NCI-H82 treated with DMSO at 0.1 percent for 48 hours (cell line): ENCODE results near the gene AKR1E2.

Experiments
- DNase-seq: peaks from one replicate; lab custom pipeline; 2025; ENCODE audit not compliant: unreplicated experiment; lab: John Stamatoyannopoulos, UW

Gene AKR1E2

DNA sequence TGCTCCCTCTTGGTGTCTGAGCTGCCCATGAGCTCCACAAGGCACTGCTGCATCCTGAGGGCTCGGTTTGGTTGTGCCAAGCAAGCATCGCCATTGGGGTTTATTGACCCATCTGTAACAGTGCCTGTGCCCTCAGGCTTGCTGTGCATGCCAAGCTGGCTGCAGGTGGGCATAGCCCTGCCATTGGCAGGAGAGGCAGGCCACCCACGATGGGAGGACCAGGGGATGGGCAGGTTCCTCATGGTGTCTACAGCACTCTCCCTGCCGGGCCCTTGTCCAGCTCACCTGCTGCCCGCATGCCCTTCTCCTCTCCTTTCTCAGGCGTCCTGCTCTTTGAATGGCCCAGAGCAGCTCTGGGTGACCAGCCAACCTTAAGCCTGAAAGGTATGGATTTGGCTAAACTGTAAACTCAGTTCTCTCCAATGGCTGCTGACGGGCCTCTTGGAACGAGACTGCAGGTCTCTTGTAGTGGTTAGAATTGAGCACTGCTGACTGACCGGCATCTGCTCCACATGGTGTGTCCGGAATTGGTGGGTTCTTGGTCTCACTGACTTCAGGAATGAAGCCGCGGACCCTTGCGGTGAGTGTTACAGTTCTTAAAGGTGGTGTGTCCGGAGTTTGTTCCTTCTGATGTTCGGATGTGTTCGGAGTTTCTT is 17.6 kb downstream of the AKR1E2 start:
- no peak for DNase-seq

DNA sequence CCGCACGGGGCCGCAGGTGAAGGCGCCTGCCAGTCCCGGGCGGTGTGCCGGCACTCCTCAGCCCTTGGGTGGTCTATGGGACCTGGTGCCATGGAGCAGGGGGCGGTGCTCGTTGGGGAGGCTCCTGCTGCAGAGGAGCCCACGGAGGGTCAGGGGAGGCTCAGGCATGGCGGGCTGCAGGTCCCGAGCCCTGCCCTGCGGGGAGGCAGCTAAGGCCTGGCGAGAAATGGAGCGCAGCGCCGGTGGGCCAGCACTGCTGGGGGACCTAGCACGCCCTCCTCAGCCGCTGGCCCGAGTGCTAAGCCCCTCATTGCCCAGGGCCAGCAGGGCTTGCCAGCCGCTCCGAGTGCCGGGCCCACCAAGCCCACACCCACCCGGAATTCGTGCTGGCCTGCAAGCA is 18.9 kb downstream of the AKR1E2 start:
- DNase-seq: no peak

DNA sequence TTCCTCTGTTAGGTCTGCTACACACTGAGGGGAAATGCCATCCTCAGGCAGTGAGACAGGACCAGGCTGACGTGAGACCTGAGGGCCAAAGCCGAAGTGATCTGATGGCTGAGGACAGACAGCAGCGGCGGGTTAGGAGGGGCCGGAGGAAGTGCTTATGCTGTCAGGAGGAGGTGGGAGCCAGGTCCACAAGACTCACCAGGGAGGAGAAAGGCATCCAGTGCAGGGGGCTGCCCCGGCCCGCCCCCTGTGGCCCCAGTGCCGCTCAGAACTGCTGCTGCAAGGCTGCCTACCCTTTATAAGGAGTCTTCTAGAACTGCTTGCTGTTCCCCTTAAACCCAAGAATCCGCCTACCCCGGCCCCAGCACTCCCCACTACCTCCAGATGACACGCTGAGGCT is 19.8 kb downstream of the AKR1E2 start:
- DNase-seq: no peak

DNA sequence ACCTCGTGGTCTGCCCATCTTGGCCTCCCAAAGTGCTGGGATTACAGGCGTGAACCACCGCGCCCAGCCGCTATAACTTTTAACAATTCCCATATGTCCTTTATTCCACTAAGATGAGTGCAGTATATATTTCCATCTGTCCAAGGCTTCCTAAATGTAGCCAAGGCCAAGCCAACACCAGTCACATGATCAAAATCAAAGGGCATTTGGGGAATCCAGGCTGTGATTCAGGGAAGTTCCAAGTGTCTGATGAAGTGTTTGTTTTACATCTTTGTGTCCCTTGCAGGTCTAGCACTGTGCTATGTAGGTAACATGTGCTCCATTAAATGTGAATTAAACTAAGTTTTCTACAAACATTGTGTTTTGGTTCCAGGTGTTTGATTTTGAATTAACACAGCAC is 20.8 kb downstream of the AKR1E2 start:
- no peak for DNase-seq

DNA sequence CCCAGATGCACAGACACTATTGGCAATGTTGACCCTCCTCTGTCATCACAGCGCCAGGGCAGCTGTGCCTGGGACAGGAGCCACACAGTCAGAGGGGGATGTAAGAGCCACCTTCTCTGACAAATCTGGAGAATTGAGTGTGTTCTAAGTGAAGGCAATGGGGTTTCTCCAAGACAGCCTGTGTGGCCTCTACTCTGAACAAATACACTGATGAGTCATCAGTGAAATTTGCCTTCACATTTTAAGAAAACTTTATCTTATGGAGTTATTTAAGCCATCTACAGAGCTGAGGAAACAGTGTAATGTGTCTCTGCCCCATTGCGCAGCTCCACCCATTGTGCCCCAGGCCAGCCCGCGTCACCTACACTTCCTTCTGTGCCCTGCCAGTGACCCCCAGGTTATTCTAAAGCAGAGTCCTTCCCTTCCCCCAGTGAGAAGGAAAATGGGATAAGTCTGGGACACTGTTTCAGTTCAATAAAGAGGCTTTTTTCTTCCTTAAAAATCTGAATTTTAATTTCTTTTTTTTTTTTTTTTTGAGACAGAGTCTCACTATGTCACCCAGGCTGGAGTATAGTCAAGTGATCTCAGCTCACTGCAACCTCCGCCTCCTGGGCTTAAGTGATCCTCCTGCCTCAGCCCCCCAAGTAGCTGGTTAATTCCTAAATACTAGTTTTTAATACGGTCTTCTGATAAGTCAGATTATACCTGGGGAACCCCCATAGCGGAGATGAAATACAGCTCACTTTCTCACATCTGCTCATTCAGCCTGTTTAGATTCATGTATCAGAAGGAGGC is 21.8 kb downstream of the AKR1E2 start:
- DNase-seq: no peak

DNA sequence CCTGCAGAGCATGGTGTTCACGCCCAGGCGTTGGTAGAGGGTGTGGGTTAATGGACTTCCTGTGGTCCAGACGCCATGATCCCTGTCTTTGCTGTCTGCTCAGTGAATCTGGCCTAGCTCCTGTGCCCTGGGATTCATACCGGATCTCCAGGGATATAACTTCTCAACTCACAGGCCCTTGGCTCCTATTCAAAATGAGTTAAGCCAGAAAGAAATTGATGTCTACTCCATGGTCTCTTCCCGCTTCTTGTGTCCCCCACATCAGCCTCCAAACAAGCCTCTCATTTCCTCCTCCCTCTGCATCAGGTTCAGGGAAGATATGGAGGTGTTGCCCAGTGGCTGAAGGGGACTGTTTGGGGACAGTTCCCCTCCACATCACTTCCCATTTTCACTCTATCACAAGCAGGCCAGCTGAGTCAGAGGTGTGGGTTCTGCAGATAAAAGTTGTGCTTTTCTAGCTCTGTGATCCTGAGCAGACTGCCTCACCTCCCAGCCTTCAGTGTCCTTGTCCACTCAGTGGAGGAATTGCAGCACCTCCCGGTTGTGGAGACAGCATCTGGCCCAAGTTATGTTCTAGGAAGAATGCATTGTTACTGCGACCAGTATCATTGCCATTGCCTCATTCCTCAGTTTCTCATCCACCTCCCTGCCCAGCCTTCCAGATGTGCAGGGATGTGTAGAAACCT is 22.5 kb downstream of the AKR1E2 start:
- no peak for DNase-seq

DNA sequence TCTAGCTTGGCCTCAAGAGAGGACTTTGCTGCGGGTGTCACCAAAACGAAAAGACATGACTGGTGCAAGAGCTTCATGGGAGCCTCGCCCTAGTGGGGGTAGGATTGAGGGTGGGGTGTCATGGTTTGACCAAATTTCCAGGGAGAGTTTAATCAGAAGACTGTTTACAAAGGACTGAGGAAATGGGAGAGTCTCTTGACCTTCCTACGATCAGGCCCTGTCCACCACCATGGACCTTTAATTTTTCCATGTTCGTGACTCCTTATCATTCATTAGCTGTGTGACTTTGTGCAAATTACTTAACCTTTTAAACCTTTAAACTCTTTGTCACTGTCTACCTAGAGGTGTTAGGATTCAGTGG is 23.0 kb downstream of the AKR1E2 start:
- DNase-seq: no peak

DNA sequence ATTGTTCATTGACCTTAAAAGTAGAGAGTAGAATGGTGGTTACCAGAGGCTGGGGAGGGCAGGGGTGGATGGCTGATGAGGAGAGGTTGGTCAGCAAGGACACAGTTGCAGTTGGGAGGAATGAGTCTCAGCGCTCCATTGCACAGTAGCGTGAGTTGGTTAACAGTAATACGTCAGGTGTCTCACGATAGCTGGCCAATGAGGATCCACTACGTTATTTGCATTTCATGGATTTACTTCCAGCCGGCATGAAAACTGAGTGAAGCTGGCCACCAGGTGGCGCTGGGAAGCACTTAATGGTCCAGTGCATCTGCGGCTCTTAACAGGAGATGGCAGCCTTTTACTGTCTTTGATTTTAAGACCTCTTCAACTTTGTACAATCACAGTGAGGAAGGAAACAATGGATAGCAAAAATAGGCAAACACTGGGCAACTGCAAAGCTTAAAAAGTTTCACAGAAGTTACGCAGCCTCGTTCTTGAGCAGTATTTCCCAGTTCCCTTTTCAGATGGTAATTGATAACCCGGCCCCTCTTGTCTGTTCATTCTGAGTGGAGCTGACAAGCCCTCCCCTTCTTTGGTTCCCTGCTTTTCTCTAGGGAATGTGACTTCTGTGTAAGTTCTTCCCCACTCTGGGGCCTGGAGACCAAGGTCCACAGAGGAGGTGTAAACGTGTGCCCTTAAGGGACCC is 23.7 kb downstream of the AKR1E2 start:
- DNase-seq: peak; percentile 42

DNA sequence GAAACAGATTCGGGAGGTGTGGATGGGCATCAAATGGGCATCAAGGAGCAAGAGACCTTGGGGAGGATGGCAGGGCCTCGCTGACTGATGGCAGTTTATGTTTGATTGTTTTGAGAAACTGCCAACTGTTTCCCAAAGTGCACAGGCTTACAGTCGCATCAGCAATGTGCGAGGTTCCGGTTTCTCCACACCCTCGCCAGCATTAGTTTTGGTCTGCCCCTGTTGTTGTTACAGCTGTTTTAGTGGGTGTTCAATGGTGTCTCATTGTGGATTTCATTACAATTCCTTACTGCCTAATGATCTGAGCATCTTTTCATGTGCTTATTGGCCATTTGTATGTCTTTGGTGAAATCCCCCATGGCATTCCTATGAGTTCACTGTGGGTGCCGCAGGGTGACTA is 24.4 kb downstream of the AKR1E2 start:
- DNase-seq: no peak

DNA sequence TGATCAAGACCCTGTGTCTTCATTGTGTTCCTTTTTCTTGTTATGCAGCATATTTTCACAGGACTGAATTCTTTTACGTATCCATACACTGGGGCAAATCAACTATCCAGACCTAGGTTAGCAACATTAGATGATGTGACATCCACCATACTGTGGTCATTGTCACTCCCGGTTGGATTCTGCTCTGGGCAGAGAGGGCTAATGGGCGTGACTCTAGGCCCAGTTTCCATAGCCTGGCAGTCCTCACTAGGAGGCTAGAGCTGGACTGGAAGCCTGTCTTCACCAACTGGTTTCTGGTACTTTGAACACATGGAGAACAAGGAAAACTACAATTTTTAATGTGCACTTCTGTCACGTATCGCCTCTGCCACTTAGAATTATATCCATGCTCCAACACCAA is 25.2 kb downstream of the AKR1E2 start:
- DNase-seq: no peak

DNA sequence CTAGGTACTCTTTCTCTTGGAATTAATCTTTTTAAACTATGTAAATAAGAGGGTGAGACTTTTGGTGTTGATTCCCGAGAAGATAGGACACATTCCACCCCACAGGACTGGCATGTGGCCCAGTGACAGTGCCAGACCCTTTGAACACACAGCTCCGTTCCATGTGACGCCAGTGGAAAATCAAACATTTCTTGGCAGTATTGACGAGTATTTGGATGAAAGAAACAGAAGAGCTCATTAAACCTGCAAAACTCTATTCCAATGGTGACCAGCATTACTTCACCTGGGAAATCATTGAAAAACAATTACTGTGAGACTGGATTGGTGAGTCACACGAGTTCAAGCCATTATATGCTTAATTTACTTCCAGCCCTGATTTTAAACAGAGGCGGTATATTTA is 25.8 kb downstream of the AKR1E2 start:
- DNase-seq: no peak

DNA sequence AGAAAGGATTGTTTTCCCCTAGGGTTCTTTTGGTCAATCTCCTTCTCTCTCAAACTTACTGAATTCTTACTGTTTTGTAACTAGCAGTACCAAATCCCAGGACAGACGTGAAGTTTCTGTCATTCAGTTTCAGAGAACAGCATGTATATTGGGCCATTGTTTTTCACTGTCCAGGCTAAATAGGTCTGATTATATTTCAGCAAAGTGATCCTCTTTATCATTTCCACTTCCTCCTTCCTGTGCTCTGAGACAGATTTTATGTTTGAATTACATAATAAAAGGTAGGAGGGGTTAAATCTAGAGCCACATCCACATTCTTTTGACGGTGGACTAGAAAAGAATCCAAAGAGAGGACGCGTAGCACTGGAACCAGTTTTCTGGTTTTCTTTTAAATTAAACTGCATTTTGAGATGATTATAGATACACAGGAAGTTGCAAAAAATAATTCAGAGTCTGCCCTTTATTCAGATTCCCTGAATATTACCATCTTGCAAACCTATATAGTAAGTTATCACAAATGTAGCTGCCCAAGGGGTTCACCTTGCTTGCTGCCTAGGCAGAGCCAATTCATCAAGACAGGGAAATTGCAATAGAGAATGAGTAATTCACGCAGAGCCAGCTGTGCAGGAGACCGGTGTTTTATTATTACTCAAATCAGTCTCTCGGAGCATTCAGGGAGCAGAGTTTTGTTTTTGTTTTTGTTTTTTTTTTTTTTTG is 40.1 kb downstream of the AKR1E2 start:
- no peak for DNase-seq

DNA sequence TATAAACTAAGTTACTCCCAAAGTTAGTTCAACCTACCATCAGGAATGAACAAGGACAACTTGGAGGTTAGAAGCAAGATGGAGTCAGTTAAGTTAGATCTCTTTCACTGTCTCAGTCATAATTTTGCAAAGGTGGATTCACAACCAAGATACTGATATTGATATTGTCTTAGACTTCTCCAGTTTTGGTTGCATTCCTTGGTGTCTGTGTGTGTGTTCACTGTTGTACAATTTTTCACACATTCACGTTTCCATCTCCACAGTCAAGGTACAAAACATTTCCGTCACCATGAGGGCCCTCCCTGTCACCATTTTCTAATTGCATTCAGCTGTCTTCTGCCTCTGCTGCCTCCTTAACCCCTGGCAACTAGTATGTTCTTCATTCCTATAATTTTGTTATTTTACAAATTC is 41.1 kb downstream of the AKR1E2 start:
- no peak for DNase-seq

DNA sequence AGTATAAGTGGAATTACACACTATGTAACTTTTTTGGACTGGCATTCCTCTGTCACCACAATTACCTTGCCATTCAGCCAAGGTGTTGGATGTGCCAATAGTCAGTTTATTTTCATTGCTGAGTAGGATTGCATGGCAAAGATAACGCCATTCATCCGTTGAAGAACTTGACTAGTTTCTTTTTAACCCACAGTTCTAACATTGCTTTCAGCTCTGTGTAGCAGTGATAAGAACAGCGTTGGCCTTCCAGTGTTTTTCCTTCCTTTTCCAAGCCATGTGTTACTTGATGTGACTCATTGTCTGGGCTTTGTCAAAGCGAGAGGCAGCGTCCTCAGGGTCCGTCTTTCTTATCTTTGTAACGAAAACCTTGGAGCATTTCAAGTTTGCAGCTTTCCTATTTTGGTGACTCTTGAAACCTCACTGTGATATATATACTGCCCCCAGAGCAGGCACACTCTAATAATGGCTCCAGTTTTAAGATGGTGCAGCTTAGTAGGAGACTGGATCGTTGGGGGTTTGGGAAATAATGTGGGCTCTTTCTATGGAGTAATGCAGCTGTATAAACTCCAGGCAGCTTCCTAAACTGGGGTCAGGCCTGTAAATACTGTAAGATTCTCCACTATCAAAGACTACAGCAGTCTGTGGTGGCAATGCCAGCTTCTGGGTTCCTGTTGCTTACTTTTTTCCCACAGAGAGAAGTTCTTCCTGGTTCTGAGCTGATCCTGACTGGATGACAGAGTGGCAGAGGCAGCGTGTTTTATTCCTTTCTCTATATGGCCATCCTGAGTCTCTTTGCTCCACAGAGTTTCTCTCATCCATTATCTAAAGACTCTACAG is 41.7 kb downstream of the AKR1E2 start:
- DNase-seq: no peak

DNA sequence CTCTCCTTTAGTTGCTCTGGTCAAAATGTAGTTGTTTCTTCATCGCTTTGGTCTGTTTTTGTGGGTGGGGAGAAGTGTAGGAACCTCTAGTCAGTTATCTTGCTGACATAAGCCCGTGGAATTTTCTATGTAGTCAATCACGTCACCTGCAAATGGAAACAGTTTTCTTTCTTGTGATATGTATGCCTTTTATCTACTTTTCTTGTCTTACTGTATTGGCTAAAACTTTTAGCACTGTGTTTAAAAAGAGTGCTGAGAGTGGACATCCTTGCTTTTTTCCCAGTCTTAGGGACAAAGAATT is 42.3 kb downstream of the AKR1E2 start:
- DNase-seq: no peak

DNA sequence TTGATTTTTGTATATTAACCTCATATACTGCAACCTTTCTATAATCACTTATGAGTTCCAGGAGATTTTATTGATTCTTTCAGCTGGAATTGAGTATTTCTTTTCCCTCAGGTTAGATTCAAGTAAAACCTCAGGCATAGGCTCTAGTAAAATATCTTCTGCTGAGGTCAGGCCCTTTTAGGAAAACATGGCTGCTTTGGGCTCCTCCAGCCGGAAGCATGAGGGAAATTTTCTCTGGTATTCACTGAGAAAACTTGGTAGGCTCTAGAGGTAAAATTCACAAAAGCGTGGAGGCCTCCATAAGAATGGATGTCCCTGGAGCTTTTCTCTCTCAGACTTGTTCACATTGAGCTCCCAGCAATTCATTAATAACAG is 56.7 kb downstream of the AKR1E2 start:
- DNase-seq: no peak

DNA sequence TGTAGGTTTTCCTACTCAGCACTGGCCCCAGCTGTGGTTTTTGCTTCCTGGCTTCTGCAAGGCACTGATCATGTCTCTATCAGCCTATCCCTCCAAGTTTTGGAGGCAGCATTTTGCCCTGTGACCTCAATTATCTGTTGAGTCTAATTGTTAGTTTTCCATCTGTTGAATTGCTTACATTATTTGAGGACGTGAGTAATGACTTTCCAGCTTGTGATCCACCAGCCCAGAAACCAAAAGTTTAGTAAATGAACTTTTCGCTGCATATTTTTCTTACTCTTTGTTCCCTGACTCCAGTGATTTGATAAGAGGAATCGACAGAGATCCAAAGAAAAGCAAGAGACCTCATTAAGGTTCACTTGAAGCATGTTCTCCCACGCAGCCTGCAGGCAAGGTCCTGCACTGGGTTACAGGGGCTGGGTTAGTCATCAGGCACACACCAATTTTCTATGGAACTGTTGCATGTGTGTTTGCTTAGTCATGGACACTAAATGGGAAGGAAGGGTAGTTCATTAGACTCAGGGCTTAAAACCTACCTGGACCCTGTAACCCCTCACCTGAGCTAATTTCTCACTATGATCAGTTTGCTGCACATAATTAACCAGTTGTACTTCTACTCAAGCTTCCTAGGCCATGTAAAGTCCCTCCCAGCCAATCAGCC is 57.2 kb downstream of the AKR1E2 start:
- DNase-seq: no peak

DNA sequence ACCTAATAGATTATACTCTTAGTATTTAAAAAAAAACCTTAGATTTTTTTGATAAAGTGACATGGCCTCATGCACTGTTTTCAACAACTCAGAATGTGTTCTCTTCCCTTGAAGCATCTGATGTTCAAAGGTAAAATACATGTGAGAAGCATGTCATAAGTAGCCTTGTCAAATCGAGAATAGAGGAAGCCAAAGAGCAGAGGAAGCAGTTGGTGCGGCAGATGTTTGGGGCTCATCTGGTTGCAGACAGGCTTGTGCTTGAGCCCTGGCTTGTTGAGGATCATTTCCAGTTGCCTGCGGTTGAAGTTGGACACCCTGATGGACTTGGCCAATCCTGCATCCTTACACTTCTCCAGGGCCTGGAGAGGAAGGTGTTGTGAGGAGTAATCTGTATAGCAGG is 59.2 kb downstream of the AKR1E2 start:
- DNase-seq: no peak

DNA sequence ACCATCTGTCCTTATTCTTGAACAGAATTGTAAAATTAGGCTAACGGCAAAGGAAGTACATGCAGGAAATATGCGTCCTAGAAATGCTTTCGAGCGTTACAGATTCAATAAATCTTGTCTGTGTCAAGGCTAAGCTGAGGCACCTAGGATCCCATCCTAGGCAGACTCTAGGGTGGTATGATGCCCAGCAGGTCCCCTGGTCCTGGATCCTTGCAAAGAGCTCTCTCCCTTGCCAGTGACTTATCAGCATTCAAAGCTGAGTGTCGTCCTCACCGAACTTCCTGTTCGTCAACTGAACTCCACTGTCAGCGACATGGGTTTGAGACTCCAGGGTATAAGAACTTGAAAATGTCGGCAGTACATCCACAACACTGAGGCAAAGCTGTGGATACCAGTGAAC is 61.5 kb downstream of the AKR1E2 start:
- DNase-seq: no peak

DNA sequence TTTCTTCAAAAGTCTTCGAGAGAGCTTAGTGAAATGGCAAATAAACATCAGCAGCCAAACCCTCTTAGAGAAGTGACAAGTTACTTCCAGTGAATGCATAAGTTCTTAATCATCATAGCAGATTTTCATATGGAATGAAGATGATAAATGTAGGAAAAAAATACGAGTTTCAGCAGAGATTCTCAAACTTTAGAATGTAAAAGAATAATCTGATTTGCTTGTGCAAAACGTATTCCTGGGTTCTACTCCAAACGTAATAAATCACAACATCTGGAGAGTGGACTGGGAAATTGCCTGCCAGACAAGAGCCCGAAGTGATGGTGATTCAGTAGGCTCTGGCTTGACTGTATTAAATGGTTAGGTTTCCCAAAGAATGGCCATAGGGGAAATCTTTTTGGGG is 62.2 kb downstream of the AKR1E2 start:
- no peak for DNase-seq
